Measurements from ENCODE around the gene TMEM232.
"Not testable (repeated sequence)": the region's sequence is repeated elsewhere in the genome, so short reads cannot be mapped to it uniquely, and the experiment has no call there.

Gene TMEM232

GRCh38 chr5:110705349-110705748 is 21.1 kb downstream of the TMEM232 start:
- DNase-seq, result no peak

- no peak for DNase-seq
These were observed 23.0 kb downstream of the TMEM232 start for GRCh38 chr5:110703481-110703880.

- DNase-seq, result no peak
These were observed 23.8 kb downstream of the TMEM232 start for GRCh38 chr5:110702704-110703103.

GRCh38 chr5:110702300-110702699 is 24.2 kb downstream of the TMEM232 start:
- DNase-seq, result no peak

- DNase-seq, result not testable (repeated sequence)
These were observed 33.8 kb downstream of the TMEM232 start for GRCh38 chr5:110692669-110693068.

GRCh38 chr5:110690587-110690986 is 35.9 kb downstream of the TMEM232 start:
- not testable (repeated sequence) for DNase-seq

- DNase-seq, result no peak
These were observed 39.0 kb downstream of the TMEM232 start for GRCh38 chr5:110687485-110687884.

- DNase-seq, result no peak
These were observed 40.2 kb downstream of the TMEM232 start for GRCh38 chr5:110686270-110686669.

- DNase-seq, result no peak
These were observed 44.5 kb downstream of the TMEM232 start for GRCh38 chr5:110681953-110682352.

GRCh38 chr5:110681109-110681508 is 45.4 kb downstream of the TMEM232 start:
- DNase-seq, result no peak

- DNase-seq, result not testable (repeated sequence)
These were observed 49.9 kb downstream of the TMEM232 start for GRCh38 chr5:110676554-110676953.

GRCh38 chr5:110665184-110665726 is 61.2 kb downstream of the TMEM232 start:
- no peak for DNase-seq

GRCh38 chr5:110663525-110663924 is 62.9 kb downstream of the TMEM232 start:
- DNase-seq, result no peak

GRCh38 chr5:110658006-110658405 is 68.5 kb downstream of the TMEM232 start:
- DNase-seq, result no peak

- no peak for DNase-seq
These were observed 73.1 kb downstream of the TMEM232 start for GRCh38 chr5:110653231-110653970.

GRCh38 chr5:110651507-110651906 is 75.0 kb downstream of the TMEM232 start:
- no peak for DNase-seq

- no peak for DNase-seq
These were observed 82.1 kb downstream of the TMEM232 start for GRCh38 chr5:110644357-110644756.

GRCh38 chr5:110638970-110639902 is 87.2 kb downstream of the TMEM232 start:
- no peak for DNase-seq

GRCh38 chr5:110634475-110634874 is 92.0 kb downstream of the TMEM232 start:
- DNase-seq, result no peak

- DNase-seq, result no peak
These were observed 95.2 kb downstream of the TMEM232 start for GRCh38 chr5:110631236-110631635.

- DNase-seq, result no peak
These were observed 96.1 kb downstream of the TMEM232 start for GRCh38 chr5:110630350-110630749.

- no peak for DNase-seq
These were observed 101.0 kb downstream of the TMEM232 start for GRCh38 chr5:110625376-110625999.

- no peak for DNase-seq
These were observed 102.6 kb downstream of the TMEM232 start for GRCh38 chr5:110623874-110624273.
